ENCODE data around the gene RRP12.
"Not testable (repeated sequence)": the region's sequence is repeated elsewhere in the genome, so short reads cannot be mapped to it uniquely, and the experiment has no call there.

The RRP12 gene

DNA sequence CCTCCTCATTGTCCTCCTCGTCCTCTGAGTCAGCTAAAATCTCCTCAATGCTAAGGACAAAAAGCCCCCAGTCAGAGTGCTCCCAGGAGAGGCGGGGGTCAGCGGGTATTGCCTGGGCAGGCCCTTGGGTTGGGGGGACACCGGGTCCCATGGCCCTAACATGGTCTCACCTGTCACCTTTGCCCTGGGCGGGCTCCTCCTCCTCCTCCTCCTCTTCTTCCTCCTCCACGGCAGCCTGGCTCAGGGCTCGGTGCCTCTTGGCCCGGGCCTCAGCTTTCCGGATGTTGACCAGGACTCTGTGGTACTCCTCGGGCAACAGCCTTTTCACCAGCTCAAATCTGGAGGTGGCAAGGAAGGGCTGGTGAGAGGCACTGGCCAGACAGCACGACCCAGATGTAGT, 34.6 kb downstream of the RRP12 start:
- no peak for DNase-seq

- DNase-seq: no peak
These were observed 35.3 kb downstream of the RRP12 start for GRCh38 chr10:97365761-97366351.

DNA sequence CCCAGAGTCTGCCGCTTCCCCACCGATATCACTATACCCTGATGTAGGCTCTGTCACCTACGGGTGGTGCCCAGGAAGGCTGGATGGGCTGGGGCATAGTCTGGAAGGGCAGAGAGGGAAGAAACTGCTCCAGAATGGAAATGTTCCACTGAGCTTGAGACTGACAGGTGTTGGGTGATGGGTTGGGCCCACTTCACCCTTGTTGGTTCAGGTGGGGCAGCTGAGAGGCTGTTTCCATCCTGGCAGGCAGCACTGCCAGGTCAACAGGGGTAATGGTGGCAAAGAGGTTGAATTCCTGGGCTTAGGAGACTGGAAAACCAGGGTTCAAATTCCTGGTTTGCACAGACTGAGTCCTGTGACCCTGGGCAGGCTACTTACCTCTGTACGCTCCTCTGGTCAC, 38.1 kb downstream of the RRP12 start:
- no peak for DNase-seq

DNA sequence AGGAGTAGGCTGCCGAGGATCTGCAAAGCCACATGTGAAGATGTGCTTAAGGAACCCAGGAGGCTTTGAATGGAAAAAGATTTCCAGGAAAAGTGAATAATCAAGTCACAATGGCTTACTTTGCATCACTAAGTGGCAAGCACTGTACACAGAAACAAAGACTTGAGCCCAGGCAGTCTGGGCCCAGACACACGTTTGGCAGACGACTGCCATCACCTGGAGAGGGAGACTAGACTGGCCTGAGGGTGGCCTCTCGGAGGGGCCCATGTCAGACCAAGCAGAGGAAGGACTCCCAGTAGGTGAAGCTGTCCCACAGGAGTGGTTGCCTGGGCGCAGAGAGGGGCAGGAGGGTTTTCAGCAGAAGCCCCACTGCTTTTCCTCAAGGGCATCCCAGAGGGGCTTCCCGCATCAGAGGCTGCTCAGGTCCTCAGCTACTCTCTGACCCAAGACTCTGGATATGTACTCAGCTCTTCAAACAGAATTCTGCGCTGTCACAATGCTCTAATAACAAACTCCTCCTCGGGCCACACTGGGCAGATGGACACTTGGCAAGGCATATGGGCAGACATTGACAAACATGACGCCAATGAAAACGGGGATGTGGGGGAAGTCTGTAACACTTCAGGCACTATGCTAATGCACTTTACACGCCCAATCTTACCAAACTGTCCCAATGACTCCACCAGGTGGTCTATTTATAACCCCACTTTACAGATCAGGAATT, 38.7 kb downstream of the RRP12 start:
- no peak for DNase-seq

DNA sequence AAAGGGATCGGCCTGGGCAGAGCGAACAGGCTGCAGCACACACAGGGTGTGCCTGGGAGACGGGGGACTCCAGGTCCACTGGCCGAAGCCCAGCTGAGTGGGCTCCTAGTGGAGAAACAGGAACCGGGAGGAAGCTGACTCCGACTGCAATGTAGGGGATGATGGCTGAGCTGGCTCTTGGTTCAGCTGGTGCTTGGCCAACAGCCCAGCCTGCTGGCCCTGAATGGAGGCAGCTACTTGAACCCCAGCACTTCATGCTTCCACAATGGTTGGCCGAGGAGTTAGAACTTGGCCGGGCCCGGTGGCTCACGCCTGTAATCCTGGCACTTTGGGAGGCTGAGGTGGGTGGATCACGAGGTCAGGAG, 39.6 kb downstream of the RRP12 start:
- DNase-seq: no peak

DNA sequence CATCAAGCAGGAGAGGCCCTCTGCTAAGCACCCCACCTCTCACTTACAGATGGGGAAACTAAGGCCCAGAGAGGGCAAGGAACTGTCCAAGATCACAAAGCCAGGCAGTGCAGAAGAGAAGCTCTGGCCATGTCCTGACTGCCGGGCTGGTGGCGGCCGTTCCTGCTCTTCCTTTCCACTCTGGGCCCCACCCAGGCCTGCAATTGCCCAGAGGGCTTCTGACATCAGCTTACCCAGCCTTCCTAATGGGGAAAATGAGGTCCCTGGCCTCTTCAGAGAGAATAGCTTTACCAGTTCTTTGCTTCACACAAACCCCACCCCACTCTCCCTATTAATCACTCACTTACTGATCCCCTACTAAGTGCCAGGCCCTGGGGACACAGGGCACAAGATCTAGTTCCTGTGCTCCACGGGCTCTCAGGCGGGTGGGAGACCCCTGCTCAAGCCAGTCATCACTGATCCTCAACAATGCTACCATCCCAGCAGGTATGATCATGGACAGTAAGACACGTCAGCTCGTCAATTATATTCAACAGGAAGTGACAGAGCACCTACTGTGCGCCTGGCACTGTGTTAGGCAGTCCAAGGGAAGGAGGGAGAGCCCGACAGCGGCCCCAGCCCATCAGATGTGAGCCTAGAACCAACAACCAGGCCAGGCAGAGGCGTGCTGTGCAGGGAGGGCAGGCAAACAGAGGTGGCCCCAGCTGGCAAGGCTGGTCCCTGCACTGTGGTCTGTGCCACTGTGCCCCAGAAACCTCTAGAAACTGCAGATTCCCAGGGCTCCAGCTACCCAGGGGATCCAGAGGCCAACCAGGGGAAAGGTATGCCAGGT, 40.2 kb downstream of the RRP12 start:
- no peak for DNase-seq

DNA sequence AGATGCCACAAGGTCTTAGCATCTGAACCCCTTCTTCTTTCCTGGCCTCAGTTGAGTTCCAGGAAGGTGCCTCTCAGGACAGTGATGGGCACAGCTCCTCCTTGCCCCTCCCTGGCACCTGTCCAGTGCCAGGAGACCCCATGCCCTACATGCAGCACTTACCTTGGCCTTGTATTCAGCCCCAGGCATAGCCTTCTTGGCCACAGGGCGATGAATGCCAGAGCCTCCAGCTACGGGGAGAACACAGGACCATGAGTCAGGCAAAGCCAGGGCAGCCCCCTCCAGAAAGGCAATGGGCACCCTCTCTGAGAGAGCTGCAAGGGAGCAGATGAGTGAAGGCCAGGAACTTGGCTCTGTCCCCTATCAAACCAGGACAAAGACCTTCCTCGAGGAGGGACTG, 42.4 kb downstream of the RRP12 start:
- DNase-seq: no peak

DNA sequence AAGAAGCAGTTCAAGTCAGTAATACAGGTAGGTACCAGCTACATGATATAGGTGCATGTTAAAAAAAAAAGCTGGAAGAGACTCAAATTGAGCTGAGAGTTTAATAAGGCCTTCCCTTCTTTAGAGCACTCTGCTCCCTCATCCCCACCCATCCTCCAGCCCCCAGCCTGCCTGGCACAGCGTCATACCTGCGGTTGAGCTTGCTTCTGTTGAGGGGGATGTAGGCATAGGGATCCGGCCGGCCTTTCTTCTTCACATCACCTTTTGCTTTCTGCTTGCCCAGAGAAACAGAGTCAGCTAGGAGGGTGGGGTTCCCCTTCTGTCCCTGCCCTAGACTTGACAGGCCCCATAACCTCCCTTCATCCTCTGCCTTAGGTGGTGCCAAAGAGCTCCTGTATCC, 42.8 kb downstream of the RRP12 start:
- DNase-seq: no peak

GRCh38 chr10:97356918-97357317, 44.2 kb downstream of the RRP12 start:
- DNase-seq: no peak

DNA sequence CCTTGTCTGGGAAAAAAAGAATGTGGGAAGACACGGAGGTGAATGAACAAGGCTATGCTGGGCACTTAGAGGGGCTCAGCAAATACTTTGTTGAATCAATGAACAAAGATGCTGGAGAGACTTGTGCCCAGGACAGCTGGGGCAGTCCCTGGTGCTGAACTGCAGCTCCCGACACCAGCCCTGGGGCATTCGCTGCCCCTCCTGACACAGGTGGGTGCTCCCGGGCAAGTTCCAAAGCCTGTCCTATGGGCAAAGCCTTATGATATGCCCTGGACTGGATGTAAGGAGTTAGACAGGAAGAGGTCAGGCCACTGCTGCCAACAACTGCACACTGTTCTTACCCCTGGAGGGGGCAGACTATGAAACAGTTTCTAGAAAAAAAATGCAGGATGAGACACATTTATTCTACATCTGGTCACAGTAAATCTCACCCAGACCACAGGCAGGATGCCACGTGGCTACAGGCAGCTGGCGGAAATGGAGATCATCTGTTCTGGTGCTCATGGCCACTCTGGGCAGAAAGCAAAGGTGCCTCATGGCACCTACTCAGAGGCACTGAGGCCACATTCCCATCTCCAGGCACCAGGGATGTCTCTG, 44.7 kb downstream of the RRP12 start:
- DNase-seq: no peak

DNA sequence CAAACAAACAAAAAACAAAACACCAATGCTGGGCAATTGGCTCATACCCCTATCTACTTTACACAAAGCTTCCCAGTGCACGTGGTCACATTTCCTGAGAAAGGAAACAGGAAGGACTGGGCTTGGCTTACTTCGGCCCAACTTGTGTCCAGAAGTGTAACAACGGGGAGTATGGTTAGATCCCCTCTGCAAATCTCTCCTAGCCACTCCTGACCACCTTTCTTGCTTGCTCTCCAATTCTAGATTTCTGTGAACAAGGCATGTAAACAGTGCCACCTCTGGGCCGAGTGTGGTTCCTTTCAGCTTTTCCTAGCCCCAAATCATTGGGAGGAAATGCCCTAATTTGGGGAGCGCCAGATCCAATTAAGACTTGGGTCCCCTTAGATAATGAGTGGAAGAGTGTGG, 45.6 kb downstream of the RRP12 start:
- DNase-seq: no peak

GRCh38 chr10:97353945-97354344, 47.2 kb downstream of the RRP12 start:
- DNase-seq: no peak

- DNase-seq: no peak
These were observed 51.2 kb downstream of the RRP12 start for GRCh38 chr10:97349752-97350513.

GRCh38 chr10:97347317-97347716, 53.8 kb downstream of the RRP12 start:
- DNase-seq: no peak

DNA sequence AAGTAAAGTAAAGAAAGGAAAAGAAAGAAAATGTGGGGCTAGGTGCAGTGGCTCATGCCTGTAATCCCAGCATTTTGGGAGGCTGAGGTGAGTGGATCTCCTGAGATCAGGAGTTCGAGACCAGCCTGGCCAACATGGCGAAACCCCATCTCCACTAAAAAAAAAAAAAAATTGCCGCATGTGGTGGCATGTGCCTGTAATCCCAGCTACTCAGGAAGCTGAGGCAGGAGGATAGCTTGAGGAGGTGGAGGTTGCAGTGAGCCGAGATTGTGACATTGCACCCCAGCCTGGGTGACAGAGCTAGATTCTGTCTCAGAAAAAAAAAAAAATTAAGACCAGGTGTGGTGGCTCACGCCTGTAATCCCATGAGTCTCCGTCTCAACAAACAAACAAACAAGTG, 57.5 kb downstream of the RRP12 start:
- DNase-seq: not testable (repeated sequence)

- no peak for DNase-seq
These were observed 59.7 kb downstream of the RRP12 start for GRCh38 chr10:97341416-97341815.

DNA sequence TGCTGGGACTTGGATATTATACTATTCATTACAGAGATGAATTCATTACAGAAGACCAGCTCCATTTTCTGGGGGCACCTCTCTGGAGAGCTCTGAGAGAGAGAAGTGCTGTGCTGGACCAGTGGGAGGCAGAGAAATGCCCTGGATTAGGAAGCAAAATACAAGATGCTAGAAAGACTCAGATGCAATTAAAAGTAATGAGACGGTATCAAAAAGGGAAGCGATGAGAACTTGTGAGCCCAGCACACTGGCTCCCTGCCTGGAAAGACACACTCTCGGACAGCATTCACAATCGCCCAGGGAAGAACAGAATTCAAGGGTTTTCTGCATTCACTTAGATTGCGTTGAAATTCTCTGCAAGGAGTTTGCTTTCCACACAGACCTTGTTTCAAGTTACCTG, 63.1 kb downstream of the RRP12 start:
- DNase-seq: no peak

DNA sequence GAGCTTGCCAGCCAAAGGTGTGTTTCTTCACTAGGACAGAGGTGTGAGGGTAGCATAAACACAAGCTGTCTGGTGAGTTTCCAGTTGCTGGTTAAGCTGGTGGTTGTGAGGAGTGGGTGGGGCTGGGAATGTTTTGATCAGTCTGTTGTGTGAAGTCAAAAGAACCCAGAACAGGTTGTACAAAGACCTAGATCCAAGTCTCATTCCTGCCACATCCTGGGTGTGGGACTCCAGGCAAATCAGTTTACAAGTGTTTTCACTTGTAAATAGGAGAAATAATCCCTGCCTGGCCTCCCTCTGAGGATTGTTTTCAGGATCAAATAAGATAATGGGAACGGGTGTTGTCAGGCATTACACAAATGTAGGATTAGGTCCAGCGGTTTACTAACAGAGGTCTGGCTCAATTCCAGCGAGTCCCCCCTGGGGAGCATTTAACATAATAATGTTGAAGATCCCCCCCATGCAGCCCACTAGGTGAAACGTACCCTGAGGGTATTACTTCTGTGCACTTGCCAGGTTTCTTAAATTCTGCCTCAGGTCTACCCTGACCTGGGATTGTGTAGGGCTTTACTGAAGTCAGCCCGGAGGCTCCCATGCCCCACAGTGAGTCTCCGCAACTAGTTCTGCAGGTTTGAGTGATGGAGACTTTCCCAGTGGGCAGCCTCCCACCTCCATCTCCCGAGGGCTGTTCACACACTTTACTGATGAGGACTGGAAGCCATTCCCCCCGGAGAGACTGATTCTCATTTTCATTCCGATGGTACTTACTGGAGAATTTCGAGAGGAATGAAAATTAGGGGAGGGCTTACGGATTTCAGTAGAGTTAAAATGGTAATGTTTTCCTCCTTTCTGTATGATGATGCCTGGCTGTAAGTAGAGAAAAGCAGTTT, 64.0 kb downstream of the RRP12 start:
- no peak for DNase-seq

GRCh38 chr10:97336446-97336845, 64.7 kb downstream of the RRP12 start:
- DNase-seq: no peak

DNA sequence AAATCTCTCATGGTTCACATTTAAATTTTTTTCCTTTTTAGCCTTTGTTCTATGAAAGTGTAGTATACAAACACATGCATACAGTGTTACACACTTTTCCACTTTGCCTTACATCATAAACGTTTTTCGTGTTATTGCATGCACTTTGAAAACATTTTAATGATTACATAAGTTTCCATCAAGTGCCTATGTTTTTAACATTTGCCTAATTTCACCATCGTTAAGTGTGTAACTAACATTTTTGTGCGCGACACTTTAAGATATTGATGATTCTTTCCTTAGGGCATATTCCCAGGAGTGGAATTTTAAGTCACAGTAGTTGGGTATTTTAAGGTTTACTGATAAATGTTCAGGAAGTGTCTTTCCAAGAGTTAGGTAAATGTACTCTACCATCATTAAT, 65.1 kb downstream of the RRP12 start:
- DNase-seq: no peak

GRCh38 chr10:97335188-97335619, 65.9 kb downstream of the RRP12 start:
- no peak for DNase-seq
